K562 (cell line): ENCODE results near the gene CLIC1. TPM values are rescaled to one million over a fixed set of nuclear protein-coding genes. Genes with fewer than 3 reads are reported as not detected.

Experiments used
- HDAC1 ChIP-seq, 2 experiments: fragments of 450-650 bp; IDR thresholded peaks; 2 replicates each; pipeline ENCODE4 v1.6.1; 2016 to 2017; ENCODE audit warnings: inconsistent platforms in 1 of 2, mild to moderate bottlenecking in 1 of 2, moderate library complexity in 1 of 2
- ID3 ChIP-seq, 2 experiments: fragments of 250-450 bp in 1 of 2; fragments of 450-650 bp in 1 of 2; sonication (Bioruptor Pico) in 1 of 2; IDR thresholded peaks; 2 replicates each; pipeline versions ENCODE4 v1.6.1 to v1.8.0; 2016 to 2021; ENCODE audit warnings: mild to moderate bottlenecking in 2 of 2, moderate library complexity in 2 of 2, missing compliant biosample characterization in 1 of 2, missing genetic modification characterization in 1 of 2
- KAT7 ChIP-seq: sonication (generic); formaldehyde crosslinking; IDR thresholded peaks from 2 replicates; pipeline ENCODE4 v1.8.0; 2022; ENCODE audit warnings: missing genetic modification reagents, mild to moderate bottlenecking, borderline replicate concordance
- NR1H2 ChIP-seq: sonication (generic); formaldehyde crosslinking; IDR thresholded peaks from 2 replicates; pipeline ENCODE4 v1.4.0; 2020; ENCODE audit warnings: mild to moderate bottlenecking, missing genetic modification reagents
- POLR3G ChIP-seq: IDR thresholded peaks from 2 replicates; pipeline ENCODE4 v1.6.1; 2011; ENCODE audit not compliant: insufficient read length, insufficient replicate concordance; ENCODE audit errors: extremely low read depth
- RBM22 ChIP-seq: fragments of 200-400 bp; formaldehyde crosslinking; IDR thresholded peaks from 2 replicates; pipeline ENCODE4 v1.6.1; 2018; ENCODE audit warnings: low read length, low read depth; ENCODE audit not compliant: poor library complexity, severe bottlenecking
- RBM39 ChIP-seq: fragments of 200-400 bp; formaldehyde crosslinking; optimal IDR thresholded peaks from 2 replicates; pipeline ENCODE3; 2018; ENCODE audit warnings: low read depth, low read length
- SMARCE1 ChIP-seq: fragments of 450-650 bp; IDR thresholded peaks from 2 replicates; pipeline ENCODE4 v1.7.1; 2016; ENCODE audit warnings: mild to moderate bottlenecking
- SRSF1 ChIP-seq: fragments of 200-400 bp; formaldehyde crosslinking; IDR thresholded peaks from 2 replicates; pipeline ENCODE4 v1.6.1; 2017; ENCODE audit warnings: mild to moderate bottlenecking, low read depth, low read length, moderate library complexity
- ZBED1 ChIP-seq: IDR thresholded peaks from 2 replicates; pipeline ENCODE4 v1.6.1; 2014
- ZBTB40 ChIP-seq, 2 experiments: fragments of 450-650 bp in 1 of 2; sonication (generic) in 1 of 2; formaldehyde crosslinking in 1 of 2; IDR thresholded peaks; 2 replicates each; pipeline versions ENCODE4 v1.7.1 to v1.9.0; 2016 to 2022; ENCODE audit warnings: inconsistent platforms in 1 of 2, mild to moderate bottlenecking in 1 of 2, missing genetic modification reagents in 1 of 2
- ZNF518B ChIP-seq: fragments of 250-450 bp; sonication (Bioruptor Pico); IDR thresholded peaks from 2 replicates; pipeline ENCODE4 v1.5.0; 2021; ENCODE audit warnings: mild to moderate bottlenecking, moderate library complexity
- polyA plus RNA-seq, 8 experiments: library from polyadenylated mRNA; depleted of rRNA in 4 of 8; stranded (reverse) in 5 of 8; unstranded in 3 of 8; fragments of >200 nt; fragmentation: Nextera tagmentation in 2 of 8; fragmentation: Illumina TruSeq in 1 of 8; extraction: Ambion mirVana in 2 of 8; extraction: Trizol in 1 of 8; gene quantifications; 2 replicates each; pipeline versions ENCODE4 v1.2.1 to v1.2.3, GENCODE V29; 2011 to 2014; ENCODE audit warnings: inconsistent platforms in 1 of 8, missing spikeins in 1 of 8
- total RNA-seq, 7 experiments: library from RNA; depleted of rRNA in 6 of 7; stranded (reverse); fragments of >200 nt in 6 of 7; fragmentation: Illumina TruSeq in 2 of 7; extraction: Trizol in 2 of 7; gene quantifications; 2 replicates each; pipeline versions ENCODE4 v1.2.1 to v1.2.3, GENCODE V29; 2011 to 2021; ENCODE audit warnings: low replicate concordance in 1 of 7

Gene CLIC1
- total and polyA plus RNA-seq, 9 of the 15 experiments (the other 6 are each of a cell fraction or from before 2014, with no cell fraction given) = 1,267 to 2,419 (median 1,808) TPM

- TF ChIP-seq ZNF518B (no peak), SMARCE1 (peak; percentile 6; the same call in 1 of the 2 replicates), RBM22 (peak; percentile 87), ID3 (CRISPR knock-in tag; IDR thresholded peaks at IDR 0.05) (no peak), ID3 (tag; IDR thresholded peaks at IDR 0.05) (no peak), NR1H2 (CRISPR knock-in tag) (no peak), HDAC1 (IDR thresholded peaks at IDR 0.05) (peak in 1 of 2 experiments; percentile 6; a peak in 1 of 4 replicates), ZBED1 (0 out of 2 replicates have a peak, but pooled peaks have one; percentile 12), ZBTB40 (IDR thresholded peaks at IDR 0.05) (no peak), ZBTB40 (CRISPR knock-in tag; IDR thresholded peaks at IDR 0.05) (no peak), POLR3G (no peak), KAT7 (CRISPR knock-in tag) (no peak), SRSF1 (no peak), RBM39 (peak; percentile 2)
Measured at GRCh38 chr6:31727717-31728671, 8.3 kb downstream of the CLIC1 start (continued).
